ENCODE results near the gene CERS6. TPM values are rescaled to one million over a fixed set of nuclear protein-coding genes. Genes with fewer than 3 reads are reported as not detected.

Gene CERS6
- polyA plus RNA-seq, 10 donors: 34.3 to 69.4 (median 42.3) TPM

DNA sequence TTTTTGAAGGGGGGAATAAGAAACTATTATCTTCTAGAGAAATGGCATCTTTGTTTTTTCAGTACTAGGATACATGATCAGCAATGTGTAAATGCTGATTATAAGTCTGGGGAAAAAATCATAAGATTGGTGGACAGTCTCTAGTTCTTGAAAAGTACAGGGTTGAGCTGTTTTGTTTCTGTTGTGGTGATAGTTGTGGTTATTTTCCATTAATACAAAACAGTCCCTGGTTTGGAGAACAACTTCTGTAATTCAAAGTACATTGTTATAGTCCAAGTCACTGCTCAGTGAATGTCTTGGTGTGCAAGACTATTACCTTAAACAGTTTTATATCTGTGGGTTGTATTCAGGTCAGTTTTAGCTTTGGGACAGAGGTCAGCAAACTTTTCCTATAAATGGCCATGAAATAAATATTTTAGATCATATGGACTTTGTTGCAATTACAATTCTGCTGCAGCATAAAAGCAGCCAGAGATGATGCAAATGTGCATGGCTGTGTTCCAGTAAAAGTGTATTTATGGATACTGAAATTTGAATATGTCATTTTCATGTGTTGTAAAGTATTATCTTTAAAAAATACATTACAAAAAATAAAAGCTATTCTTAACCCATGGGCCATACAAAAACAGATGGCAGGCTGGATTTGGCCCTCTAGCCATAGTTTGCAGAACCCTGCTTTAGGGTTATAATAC is 111.0 kb downstream of the CERS6 start:
- peak; percentile 49 to 83 (median 64) for DNase-seq

DNA sequence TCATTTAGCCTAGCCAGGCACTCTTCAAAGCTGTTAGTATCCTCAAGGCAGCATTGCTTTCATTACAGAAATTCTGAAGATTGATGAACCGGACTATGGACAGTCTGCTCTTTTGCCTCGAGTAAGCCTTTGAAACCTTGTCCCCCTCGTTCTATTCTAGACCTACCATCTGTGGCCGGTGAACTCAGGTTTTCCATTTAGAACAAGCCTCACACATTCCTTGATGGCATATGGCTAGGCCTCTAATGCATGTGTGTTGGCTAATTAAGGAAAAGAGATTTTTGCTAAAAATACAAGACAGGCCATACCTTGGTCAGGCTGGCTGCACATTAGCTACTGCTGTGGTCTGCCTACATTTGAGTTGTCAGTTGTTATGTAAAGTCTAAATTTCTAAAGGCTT is 111.8 kb downstream of the CERS6 start:
- peak in 2 of 3 donors; percentile 34 to 62 for DNase-seq

DNA sequence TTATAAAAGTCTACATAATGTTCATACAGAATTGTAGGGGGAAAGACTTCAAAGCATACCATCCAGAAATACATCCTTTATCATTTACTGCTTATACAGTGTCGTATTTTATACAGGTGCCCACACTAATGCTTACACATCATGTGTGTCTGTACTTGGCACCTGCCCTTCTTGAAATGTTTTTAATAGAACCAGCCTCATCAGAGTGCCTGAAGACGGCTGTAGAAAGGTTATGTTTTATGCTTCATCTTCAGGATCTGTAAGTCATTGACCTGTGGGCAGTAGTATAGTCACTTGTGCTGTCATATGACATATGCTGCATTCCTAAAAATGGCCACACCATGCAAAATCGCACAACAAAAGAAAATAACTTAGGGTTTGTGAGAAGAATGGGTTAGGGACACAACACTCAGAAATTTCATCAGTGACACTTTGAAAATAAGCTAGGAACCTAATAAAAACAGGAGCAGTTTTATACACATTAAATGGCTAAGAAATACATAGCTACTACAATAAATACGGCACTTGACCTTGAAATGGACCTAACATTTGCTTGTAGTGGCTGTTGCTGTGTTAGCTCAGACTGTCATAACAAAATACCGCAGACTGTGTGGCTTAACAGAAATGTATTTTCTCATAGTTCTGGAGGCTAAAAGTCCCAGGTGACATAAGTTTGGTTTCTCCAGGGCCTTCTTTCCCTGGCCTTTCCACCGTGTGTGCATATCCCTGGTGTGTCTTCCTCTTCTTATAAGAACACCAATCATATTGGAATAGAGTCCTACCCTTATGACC is 112.6 kb downstream of the CERS6 start:
- DNase-seq: peak in 2 of 3 donors; percentile 34 to 51

DNA sequence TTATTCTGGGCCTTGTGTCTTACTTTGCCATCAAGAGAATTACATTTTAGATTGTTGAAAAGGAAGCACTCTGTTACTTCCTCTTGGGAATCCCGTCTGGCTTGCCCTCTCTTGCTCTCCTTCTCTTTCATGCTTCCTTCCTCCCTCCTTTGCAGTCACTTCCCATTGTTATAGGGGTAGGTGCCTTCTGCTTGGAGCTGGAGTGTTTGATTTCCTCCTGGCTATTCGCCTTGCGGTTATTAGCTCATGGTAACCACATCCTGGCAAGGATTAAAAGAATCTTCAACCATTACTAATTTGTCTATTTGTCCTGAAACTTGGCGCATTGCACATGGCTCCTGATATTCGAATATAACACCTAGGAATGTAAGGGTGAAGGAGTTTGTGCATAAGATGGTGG is 115.0 kb downstream of the CERS6 start:
- no peak for DNase-seq

DNA sequence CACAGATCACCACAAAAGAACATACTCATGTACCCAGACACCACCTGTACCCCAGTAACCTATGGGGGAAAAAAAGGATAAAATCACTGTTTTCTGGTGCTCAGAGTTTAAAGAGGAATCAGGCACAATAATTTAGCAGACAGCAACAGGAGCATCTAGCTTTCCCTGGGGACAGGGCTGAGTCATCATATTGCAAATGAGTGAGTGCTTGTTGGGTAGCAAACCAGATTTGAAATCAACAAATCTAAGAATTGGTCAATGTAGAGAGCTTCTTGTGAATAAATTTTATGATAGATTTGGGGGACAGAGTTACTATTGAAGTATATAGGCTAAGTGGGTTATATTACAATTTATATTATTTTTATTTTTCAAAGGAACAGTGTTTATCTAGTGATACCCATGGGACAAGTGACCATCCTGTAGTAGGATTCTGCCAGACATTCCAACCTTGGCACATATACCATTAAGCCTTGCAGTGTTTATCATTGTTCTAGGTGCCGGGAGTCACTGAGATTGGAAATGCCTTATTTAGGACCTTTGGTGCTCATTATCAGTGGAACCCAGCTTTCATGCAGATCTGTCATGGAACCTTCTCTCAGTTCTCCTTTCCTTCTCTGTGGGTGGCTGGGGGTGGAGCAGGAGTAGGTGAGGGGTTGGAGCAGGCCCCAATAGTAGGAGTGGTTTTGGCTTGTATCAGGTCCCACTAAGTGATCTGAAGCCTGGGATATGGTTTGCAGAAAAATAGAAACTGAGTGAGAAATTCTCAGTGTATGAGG is 117.2 kb downstream of the CERS6 start:
- no peak for DNase-seq

DNA sequence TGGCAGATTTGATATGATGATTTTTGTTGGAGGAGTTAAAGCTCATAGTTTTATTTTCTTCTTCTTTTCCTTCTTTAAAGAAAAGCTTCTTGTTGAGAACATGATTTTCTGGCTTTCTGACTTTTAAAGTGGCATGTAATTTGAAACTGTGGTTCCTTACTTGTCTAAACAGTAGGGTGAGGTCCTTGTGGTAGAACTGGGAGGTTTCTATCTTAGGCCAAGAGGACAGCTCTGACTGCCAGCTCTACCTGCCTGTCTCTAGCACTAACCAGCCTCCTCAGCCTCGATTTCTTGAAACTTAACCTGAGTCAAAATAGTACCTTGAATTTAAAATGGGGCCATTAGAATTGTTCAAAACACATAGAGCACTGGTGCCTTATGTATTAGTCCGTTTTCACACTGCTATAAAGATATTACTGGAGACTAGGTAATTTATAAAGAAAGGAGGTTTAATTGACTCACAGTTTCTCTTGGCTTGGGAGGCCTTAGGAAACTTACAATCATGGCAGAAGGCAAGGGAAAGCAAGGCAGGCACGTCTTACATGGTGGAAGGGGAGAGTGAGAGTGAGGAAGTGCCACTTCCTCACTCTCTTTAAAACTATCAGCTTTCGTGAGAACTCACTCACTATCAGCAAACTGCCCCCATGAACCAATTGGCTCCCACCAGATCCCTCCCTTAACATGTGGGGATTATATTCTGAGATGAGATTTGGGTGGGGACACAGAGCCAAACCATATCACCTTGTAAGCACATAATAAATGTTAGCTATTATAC is 119.0 kb downstream of the CERS6 start:
- no peak for DNase-seq

DNA sequence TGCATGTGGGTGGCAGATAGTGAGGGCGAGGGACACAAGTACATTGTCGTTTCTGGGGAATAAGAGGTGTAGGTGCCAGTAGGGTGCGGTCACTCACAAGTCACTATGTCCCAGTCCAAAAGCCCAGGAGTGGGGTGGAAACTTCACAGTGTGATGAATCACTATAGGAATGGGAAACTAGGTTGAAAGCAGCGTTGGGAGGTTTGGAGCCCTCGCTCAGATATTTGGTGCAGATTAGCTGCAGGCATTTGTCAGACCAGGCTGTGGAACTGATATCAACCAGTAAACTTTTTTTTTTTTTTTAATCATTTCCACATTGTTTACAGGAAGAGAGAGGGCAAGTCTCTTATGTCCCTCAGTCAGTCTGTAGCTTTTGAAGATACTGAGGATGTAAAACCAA is 121.8 kb downstream of the CERS6 start:
- no peak for DNase-seq

DNA sequence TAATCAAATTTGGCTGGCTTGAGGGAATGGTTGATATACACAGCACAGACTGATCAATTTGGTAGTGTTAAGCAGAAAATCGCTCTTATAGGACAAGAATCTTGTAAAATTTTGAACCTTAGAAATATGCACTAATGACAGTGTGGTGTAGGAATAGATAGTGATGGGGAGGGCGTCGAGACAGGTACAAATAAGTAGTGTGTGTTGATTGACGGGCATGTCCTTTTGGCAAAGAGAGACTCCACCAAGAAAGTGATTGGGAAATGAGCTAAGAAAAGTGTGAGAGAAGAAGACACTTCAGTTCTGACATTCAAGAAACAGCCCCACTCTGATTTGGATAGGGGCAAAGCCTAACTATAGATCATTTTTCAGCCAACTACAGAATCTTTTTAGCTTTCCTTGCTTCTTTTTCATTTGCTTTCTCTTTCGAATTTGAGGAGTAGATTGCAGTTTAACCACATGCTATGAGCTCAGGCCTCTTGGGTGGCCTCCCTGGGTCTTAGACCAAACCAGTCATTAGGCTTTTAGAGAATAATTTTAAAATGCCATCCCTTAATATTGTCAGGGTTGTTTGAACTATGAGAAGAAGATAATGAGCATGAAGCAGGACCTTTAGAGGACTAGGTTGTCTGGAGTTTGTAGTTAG is 127.1 kb downstream of the CERS6 start:
- DNase-seq: peak in 1 of 3 donors; percentile 34

DNA sequence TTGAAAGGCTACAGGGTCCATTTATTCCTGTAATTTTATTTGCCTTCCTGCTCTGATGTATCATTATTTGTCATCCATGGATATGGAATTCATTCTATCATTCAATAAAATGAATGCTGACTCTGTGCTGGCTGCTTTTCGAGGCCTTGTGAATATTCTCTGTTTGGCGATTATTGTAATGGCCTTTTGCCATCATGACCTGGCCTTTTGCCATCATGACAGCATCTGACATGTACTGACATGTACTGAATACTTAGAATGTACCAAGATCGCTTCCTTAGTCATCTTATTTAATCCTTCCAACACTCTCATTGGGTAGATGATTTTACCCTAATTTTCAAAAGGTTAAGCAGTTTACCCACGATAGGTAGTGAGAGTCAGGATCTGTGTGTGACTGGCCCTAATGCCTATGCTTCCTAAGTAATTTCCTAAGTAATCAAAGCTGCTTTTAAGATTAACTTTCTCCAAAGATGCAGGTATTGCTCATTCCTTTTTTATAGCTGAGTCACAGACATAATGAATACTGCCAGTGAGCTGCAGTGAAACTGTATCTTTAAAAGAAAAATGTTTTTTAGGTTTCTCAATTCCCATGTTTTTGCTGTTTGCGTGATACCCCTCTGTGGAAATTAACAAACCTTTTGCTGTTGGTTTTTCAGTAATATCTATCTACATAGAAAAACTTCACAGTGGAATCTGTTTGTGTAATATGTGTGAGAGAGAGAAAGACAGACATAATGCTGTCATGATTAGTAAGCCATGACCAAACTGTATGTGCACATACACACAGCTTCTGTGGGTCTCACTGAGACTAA is 127.8 kb downstream of the CERS6 start:
- DNase-seq: peak in 2 of 3 donors; percentile 34 to 57

DNA sequence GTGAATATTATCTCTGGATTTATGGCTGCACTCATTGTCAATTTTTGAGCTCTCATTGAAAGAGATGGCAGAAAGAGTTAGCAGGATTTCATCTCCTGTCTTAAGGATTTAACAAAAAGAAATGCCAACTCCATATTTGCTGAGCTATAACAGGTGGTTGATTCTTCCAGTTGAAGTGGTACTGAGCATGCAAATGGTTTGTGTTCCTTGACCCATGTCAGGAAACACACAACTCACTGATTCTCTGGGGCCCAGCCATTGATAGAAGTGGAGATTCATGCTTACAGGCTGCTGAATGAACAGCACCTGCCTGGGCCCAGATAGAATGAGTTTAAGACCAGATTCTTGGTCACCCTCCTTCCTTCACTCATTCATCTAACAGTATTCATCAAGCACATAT is 128.8 kb downstream of the CERS6 start:
- DNase-seq: no peak

DNA sequence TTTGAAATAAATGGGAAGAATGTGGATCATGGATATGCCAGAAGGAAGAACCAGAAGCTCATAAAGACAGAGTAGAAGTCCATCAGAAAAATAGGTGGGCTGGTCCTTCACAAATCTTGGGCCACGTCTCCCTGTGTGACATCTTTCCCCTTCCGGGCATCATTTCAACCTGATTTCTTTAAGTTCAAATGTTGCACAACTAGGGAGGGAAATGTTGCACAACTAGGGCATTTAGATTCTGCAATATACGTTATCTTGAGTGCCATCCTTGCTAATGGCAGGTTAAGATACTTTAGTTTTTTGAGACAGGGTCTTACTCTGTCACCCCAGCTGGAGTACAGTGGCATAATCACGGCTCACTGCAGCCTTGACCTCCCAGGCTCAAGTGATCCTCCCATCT is 129.6 kb downstream of the CERS6 start:
- no peak for DNase-seq

DNA sequence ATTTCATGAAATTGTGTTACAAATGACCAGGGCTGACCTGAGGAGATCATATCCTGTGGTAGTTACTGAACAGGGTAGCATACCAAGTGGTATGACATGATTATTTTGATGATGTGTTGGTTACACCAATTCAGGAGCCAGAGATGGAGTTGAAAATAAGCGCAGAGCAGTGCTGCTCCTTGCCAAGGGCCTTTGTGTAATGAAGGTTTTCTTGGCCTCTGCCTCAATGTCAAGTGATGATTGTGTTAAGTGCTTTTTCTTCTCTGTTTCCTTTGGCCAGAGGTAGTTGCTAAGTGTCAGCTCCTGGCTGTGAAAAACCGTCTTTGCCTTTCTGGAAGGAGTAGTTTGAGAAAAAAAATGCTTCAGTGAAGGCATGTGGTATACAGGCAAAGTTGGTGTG is 131.2 kb downstream of the CERS6 start:
- DNase-seq: no peak

DNA sequence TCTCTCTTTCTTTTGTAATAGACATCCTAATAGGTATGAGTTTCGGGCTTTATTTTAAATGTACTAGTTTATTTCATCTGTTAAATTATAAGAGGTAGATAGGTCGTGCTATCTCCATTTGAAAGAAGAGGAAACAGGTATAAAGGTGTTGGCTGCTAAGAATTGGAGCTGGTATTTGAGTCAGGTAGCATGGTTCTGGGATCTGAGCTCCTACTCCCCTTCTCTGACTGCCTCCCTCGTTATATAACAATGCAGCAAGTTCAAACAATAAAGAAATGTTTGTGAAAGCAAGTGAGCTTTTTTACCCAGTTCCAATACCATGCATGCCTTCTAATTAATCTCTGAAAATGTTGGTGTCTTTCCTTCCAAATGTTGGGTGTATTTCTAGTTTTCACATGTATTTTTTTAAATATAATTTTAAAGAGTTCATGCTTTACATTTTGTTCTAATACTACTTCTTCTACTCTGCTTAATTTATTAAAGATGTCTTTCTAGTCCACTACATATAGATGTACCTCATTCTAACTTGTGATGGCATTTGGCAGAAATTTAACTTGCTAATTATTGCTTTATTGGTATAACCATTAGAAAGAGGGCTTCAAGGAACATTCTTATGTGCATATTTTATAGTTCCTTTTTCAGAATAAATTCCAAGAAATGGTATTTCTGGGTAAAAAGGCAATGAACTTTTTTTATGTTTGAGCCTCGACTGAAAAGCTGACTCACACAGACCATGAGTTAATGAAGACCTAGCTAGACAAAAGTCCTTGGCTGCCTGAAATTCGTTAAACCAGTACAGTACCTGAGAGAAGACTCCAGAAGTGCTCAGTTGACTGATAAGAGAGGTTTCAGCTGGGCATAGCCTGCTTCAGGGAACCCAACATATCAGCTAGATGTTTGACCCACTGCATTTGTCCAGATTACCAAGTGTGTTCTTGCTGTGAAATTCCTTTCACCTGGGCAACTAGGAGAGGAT is 133.5 kb downstream of the CERS6 start:
- DNase-seq: no peak

DNA sequence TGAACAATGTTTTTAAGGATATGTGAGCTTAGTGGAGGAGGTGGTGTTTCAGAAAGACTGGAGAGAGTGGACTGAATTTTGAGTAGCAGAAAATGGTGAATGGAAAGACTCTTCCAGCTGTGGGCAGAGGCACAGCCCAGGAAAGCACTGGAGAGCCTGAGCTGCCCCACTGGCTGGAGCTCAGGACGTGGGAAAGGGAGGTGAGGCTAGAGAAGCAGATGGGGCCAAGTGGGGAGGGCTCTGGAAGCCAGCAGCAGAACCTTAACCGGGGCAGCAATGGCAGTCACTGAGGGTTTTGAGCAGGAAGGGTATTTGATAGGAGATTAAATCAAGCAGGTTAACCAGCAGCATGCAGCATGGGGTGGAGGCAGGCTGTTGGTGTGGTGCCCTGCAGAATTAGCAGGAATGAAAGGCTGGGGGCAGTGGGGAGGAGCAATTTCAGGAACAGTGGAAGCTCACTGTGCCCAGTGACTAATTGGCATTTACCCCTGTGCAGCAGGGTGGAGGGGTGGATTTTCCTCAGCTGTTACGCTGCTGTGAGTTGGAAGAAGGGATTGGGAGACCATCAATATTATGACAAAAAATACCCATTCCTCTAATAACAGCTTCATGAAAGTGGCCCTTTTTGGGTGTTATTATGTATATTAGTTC is 136.2 kb downstream of the CERS6 start:
- no peak for DNase-seq

DNA sequence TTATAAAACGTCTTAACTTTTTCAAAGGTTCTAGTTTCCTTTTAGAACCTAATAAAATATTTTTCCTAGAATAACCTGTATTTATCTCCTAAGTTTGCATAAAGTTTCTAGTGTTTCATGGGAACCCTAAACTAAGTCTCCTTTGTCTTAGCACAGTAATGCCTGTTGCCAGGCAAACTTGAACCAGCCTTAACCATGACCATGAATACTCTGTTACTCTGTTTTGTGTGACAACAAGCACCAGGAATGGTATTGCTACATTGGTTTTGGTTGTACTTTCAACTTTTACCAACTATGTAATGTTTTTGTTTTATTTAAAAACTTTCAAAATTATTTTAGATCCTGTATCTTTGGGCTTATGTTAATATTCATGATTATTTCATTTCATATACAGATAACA is 137.6 kb downstream of the CERS6 start:
- no peak for DNase-seq

DNA sequence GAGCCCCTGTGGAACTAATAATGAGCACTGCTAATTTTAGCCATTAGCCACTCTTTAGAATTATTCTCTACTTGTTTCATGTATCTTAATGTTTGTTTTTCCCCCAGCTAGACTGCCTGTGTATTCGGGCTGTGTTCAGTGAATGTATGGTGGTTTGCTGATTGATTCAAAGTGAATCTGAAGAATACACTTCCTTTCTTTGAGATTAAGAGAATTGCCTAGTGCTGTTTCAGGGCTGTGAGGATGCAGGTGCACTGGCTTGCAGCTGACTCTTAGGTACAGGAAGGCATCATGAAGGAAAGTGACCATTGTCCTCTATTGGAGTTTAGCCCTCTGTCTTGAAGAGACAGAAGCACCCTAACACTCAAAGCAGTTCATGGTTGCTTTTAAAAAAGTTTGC is 138.7 kb downstream of the CERS6 start:
- no peak for DNase-seq

DNA sequence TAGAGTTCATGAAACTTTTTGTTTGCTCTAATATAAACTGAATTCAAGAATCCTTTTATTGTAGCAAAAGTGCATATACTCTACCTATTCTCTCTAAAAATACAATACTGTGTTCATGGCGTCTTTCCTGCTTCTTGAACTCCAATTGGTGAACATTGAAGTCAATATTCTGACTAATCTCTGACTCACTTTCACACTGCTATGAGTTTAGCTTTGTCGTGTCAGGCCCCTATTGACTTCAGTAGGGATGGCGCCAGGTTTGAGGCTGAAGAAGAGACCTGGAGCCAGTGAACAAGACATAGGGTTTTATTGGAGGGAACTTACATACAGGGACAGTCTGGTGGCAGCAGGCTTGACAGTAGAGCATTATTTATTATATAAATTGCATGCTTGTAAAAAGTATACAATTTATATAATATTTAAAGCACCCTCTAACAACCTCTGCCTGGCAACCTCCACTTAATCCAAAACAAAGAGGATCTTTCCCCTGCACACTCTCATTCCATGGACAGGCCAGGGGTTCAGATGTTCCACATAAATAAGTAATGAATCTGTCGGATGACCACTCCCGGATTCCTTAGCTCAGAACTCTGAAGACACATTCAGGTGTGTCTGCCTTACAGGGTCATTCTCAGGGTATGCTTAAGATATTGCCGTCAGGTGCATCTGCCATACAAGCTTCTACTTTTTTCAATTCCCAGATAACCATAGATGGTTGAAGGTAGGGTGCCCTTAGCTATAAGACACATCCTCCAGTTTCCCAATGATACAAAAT is 141.0 kb downstream of the CERS6 start:
- no peak for DNase-seq

DNA sequence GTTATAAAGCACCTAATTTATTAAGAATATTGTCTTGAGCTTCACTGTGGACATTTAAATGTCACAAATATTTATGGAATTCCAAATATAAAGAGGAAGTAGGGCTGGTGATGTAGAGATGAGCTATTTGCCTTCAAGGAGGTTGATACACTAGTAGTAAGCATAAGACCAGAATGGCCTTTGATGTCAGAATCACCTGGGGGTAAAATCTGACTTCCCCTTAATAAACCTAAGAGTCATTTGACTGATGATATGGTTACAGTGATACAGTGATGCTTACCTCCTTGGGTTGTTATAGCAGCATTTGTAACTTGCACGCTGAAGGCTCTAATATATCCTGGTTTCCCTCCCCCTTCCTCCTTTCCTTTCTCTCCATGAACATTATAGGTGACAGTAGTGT is 143.7 kb downstream of the CERS6 start:
- DNase-seq: no peak

Measured in muscle of back (tissue), 11 donors.